GM20431 (cell line): Measurements from ENCODE around the gene OTOA.
"Not testable (repeated sequence)": the region's sequence is repeated elsewhere in the genome, so short reads cannot be mapped to it uniquely, and the experiment has no call there.

Source experiments
- in situ Hi-C: fragments of 300-500 bp; cut with MseI, MboI; formaldehyde crosslinking; loops from one replicate; pipeline ENCODE4 v1.15.0; 2020; ENCODE audit warnings: low sequenced_read_pairs; ENCODE audit not compliant: unreplicated experiment

OTOA gene

GRCh38 chr16:21663889-21664647, at the start of gene OTOA:
TSS of gene OTOA (plus strand) at chr16:21663968. CDS start at chr16:21678515, 14,547 bp downstream.
- in situ Hi-C loops, result no loop called here

DNA sequence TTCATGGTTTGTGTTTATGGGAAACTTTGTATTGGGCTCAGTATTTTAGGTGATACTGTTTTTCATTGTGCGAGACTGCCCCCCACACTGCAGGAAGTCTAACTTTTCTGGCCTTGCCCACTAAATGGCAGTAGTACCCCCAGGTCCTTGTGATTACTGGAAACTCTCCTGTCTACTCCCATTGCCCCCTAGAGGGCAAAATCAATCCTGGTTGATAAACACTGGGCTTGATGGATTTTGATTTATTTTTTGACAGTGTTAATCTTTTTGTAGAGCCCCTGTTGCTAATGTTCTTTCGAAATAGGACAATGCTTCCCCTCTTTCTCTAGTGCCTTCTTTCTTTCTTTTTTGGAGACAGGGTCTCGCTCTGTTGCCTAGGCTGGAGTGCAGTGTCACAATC, 48.9 kb upstream of the OTOA start:
- in situ Hi-C loops, result no loop called here

GRCh38 chr16:21617607-21618006, 46.2 kb upstream of the OTOA start:
- in situ Hi-C loops, result no loop called here

DNA sequence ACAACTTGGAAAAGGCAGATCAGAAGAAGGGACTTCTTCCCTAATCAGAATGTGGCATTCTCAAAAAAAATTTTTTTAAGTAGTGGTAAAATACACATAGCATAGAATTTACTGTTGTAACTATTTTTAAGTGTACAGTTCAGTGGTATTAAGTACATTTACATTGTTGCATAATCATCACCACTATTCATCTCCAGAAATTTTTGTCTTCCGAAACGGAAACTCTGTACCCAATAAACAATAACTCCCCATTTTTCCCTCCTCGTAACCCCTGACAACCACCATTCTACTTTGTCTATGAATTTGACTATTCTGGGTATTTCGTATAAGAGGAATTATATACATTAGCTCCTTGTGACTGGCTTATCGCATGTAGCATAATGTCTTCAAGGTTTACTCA, 45.5 kb upstream of the OTOA start:
- in situ Hi-C loops, result no loop called here

DNA sequence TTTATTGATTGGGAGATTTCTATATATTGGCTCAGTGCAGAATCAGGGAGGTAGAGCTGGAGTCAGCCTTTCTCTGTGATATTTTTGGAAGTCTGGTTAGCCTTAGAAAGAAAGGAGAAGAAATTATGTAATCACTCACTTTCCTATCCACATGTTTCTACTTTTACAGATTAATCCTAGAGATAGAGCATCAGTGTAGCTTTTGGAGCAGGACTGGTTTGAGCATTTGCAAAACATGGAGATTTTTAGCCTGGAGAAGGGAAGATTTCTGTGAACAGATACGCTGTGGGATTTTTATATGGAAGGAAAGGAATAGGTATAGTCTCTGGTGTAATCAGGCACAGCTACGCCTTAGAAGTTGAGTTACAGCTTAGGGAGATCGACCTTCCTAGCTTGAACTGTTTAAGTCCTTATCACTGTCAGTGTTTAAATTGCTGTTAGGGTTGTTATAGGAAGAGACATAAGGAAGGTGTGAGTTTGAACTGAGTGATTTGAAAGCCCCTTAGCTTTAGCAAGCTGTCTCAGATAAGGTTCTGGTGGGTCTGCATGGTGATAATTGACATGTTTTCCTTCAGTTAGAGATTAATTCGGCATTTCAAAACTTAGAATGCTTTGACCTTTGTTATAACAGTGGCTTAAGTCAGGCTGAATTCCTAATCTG, 43.9 kb upstream of the OTOA start:
- in situ Hi-C loops, result no loop called here

GRCh38 chr16:21620592-21620991, 43.2 kb upstream of the OTOA start:
- in situ Hi-C loops, result no loop called here

- in situ Hi-C loops, result no loop called here
These were observed 41.2 kb upstream of the OTOA start for GRCh38 chr16:21622545-21622944.

- in situ Hi-C loops, result no loop called here
These were observed 38.7 kb upstream of the OTOA start for GRCh38 chr16:21625026-21625425.

DNA sequence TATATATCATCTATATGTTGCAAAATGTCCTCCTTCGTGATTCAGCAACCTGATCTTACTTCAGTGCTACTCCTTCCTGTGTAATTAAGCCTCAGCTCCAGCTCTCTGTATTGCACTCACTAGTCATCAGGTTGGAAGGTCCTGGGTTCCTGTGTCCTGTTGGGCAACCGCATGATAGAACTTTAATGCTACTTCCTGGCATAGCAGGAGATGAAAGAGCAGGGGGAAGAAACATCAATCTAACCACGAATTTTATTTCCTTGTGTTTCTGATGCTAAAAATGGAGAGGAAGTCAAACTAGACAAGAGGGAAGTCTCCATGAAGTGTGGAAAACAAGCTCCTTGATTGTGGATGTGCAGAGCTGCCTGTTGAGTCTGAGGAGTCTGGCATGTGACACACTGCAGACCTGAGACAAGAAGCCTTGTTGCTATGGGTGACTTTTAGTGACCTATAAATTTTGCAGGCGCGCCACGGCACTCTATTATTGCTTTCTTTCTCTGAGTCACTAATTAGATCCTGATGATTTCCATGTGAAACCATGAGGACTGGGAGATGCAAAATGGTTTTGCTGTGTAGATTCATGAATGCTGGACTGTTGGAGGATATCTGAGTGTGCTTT, 37.0 kb upstream of the OTOA start:
- in situ Hi-C loops, result no loop called here

DNA sequence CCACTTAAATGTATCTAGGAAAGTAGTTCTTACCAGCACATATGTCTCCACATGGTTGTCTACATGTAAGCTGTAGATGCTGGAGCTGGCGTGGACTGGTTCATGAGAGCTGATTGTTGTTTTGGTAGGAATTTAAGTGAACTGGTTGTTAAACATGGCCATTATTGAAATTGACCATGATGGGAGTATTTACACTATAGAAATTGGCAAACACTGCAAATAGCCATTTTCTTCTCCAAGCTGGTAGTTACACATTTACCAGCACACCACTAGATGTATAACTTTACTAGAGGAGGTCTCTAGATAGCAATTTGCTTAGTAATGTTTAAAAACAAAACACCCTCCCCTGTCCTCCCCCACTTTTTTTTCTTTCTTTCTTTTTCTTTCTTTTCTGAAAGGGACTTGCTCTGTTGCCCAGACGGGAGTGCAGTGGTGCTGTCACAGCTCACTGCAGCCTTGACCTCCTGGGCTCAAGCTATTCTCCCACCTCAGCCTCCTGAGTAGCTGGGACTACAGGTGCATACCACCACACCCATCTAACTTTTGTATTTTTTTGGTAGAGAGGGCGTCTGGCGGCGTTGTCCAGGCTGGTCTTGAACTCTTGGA, 35.5 kb upstream of the OTOA start:
- in situ Hi-C loops, result no loop called here

GRCh38 chr16:21628772-21629171, 35.0 kb upstream of the OTOA start:
- in situ Hi-C loops, result no loop called here

GRCh38 chr16:21629616-21630539, 33.9 kb upstream of the OTOA start:
- in situ Hi-C loops, result not testable (repeated sequence)

DNA sequence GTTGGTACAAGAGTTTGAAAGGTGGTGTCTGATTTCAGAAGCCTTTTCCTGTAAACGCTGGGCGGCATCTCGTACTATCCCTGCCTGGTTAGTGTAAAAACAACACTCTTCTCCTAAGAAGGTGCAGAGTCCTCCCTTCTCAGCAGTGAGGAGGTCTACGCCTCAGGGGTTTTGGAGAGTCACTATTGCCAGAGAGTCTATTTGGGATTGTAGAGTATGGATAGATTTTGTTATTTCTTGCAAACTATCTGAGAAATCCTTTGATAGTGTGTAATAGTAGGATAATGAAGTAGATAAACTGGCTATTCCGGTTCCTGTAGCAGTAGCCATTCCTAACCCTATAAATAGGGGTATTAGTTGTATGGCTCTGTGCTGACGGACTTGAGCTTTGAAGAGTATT, 32.9 kb upstream of the OTOA start:
- in situ Hi-C loops, result not testable (repeated sequence)

DNA sequence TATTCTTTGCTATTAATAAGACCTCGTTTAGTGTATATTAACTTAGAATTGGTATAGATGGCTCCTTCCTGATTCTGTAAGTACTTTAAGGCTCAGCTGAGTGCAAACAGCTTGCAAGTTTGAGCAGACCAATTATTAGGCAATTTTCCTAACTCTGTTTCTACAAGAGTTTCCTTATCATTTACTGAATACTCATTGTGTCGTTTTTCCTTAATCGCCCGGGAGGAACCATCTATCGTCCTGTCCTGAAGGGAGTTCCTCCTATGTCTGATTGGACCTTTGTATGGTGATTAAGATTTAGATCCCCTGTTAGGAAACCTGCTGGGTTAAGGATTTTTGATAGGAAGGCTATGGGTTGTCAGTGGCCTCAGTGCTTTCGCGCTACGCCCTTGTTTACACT, 32.4 kb upstream of the OTOA start:
- in situ Hi-C loops, result not testable (repeated sequence)

DNA sequence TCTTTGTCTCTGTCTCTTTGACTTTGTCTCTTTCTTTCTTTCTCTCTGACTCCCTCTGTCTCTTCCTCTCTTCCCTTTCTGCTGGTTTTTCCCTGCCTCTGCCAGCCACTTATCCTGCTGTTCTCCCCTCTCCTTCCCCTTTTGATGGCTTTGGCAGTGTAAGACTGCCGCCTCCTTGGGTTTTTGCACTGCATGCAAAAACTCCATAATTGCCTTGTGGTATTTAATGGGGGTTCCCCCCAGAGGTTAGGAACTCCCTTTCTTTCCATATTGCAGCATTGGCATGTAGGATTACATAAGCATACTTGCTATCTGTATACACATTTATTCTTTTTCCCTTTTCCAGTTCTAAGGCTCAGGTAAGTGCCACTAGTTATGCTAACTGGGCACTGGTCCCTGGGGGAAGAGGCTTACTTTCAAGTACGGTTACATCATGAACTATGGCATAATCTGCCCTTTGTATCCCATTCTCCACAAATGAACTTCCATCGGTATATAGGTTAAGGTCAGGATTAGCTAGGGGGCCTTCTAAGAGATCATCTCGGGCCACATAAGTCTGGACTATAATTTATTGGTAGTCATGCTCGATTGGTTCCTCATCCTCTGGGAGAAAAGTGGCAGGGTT, 31.7 kb upstream of the OTOA start:
- in situ Hi-C loops, result not testable (repeated sequence)

DNA sequence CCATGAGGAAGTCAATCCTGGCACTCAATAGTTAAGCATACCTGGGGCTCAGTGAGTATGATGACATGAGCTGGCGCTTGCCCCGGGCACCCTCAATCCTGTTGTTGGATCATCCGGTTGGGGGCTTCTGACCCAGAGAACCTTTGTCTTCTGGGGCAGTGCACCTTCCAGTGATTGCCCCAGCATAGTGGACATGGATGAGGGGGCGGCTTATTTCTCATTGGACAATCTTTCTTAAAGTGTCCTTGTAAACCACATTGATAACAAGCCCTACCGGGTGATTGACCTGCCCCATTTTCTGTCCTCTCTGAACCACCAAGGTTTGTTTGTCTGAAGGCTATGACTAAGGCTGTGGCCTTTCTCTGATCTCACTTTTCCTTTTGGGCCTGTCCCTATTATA, 29.6 kb upstream of the OTOA start:
- in situ Hi-C loops, result no loop called here

DNA sequence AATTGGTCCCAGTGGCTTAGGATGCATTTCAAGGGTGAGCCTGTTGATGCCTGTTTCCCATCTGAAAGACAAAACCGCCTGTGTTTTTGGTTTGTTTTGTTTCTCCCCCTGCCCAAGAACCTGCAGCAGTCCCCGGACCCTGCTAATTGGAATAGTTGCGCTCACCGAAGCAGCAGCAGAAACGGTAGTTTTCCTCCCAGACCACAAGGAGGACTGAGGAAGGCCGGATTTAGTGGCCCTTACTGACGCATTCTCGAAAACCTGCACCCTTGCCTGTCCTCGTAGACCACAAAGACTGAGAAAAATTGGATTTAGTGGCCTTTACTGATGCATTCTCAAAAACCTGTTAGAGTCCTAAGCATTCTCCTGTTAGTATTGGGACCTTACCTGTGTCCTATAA, 28.1 kb upstream of the OTOA start:
- in situ Hi-C loops, result not testable (repeated sequence)

DNA sequence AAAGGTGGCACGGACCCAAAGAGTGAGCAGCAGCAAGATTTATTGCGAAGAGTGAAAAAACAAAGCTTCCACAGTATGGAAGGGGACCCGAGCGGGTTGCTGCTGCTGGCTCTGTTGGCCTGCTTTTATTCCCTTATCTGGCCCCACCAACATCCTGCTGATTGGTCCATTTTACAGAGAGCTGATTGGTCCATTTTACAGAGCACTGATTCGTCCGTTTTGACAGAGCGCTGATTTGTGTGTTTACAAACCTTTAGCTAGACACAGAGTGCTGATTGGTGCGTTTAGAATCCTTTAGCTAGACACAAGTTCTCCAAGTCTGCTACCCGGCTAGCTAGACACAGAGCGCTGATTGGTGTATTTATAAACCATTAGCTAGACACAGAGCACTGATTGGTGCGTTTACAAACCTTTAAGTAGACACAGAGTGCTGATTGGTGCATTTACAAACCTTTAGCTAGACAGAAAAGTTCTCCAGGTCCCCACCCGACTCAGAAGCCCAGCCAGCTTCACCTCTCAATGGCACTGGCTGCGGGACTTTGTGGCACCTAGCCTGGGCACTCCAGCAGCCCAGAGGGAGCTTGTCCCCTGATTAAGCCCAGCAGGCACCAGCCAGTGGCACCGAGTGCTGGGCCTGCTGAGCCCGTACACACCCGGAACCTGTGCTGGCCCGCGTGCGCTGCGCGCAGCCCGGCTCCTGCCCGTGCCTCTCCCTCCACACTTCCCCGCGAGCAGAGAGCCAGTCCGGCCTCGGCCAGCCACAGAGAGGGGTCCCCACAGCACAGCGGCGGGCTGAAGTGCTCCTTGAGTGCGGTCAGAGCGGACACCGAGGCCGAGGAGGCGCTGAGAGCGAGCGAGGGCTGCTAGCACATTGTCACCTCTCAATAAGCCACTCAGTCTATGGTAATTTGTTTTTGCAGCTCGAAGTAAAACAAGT, 26.5 kb upstream of the OTOA start:
- in situ Hi-C loops, result no loop called here
